ENCODE data around the gene PRDX1.

DNA sequence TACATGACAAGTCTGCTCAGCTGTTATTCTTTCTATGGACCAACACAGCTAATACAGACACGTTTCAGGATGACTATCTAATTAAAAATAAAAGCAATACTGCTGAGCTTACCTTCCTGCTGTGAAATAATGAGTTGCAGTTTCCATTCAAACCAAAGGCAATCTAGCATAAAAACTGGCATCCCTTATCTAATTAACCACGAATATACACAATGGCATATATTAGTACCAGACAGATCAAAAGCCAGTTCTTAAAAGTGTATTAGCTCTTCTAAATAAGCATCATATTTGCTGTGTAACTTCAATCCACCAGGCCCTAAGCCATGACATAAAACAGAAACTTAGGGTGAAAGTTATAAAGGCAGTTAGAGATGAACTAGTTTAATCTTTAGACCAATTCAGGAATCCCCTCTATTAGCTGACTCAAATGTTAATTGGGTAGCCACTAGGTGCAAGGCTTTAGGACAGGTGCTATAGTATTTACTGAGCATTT, 51.3 kb downstream of the PRDX1 start:
- TF ChIP-seq, protein P1, sequence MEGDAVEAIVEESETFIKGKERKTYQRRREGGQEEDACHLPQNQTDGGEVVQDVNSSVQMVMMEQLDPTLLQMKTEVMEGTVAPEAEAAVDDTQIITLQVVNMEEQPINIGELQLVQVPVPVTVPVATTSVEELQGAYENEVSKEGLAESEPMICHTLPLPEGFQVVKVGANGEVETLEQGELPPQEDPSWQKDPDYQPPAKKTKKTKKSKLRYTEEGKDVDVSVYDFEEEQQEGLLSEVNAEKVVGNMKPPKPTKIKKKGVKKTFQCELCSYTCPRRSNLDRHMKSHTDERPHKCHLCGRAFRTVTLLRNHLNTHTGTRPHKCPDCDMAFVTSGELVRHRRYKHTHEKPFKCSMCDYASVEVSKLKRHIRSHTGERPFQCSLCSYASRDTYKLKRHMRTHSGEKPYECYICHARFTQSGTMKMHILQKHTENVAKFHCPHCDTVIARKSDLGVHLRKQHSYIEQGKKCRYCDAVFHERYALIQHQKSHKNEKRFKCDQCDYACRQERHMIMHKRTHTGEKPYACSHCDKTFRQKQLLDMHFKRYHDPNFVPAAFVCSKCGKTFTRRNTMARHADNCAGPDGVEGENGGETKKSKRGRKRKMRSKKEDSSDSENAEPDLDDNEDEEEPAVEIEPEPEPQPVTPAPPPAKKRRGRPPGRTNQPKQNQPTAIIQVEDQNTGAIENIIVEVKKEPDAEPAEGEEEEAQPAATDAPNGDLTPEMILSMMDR (IDR thresholded peaks at IDR 0.05; ENCODE audit: low read depth, low read length), result no peak
- no peak for TF ChIP-seq POLR2A (IDR thresholded peaks at IDR 0.05; ENCODE audit: extremely low read depth, insufficient read length)
